Measurements from ENCODE around the gene SPDEF.

Gene SPDEF

GRCh38 chr6:34512738-34513115, 43.4 kb downstream of the SPDEF start:
- no peak overlapping the region for H3K4me3 ChIP-seq (ENCODE audit: low read depth, low read length)
- TF ChIP-seq CTCF (IDR thresholded peaks at IDR 0.05; ENCODE audit: control insufficient read depth, extremely low read depth, insufficient read depth): no peak

GRCh38 chr6:34511915-34512737, 44.0 kb downstream of the SPDEF start:
- DNase-seq (ENCODE audit: low read depth): no peak
- H3K4me3 ChIP-seq (ENCODE audit: low read depth, low read length): no peak overlapping the region
- no peak for TF ChIP-seq CTCF (IDR thresholded peaks at IDR 0.05; ENCODE audit: control insufficient read depth, extremely low read depth, insufficient read depth)

More at GRCh38 chr6:34512738-34513115, 43.4 kb downstream of the SPDEF start:
- DNase-seq (ENCODE audit: low read depth): no peak

GRCh38 chr6:34511214-34511914, 44.8 kb downstream of the SPDEF start:
- no peak for TF ChIP-seq CTCF (IDR thresholded peaks at IDR 0.05; ENCODE audit: control insufficient read depth, extremely low read depth, insufficient read depth)
- H3K4me3 ChIP-seq (ENCODE audit: low read depth, low read length): no peak overlapping the region
- no peak for DNase-seq (ENCODE audit: low read depth)

- H3K4me3 ChIP-seq (ENCODE audit: low read depth, low read length): no peak overlapping the region
- DNase-seq (ENCODE audit: low read depth): no peak
- TF ChIP-seq CTCF (IDR thresholded peaks at IDR 0.05; ENCODE audit: control insufficient read depth, extremely low read depth, insufficient read depth): no peak
These were observed 45.8 kb downstream of the SPDEF start for GRCh38 chr6:34510299-34510698.

- TF ChIP-seq CTCF (IDR thresholded peaks at IDR 0.05; ENCODE audit: control insufficient read depth, extremely low read depth, insufficient read depth): no peak
- no peak for DNase-seq (ENCODE audit: low read depth)
- H3K4me3 ChIP-seq (ENCODE audit: low read depth, low read length): no peak overlapping the region
These were observed 46.3 kb downstream of the SPDEF start for GRCh38 chr6:34509782-34510181.

- no peak overlapping the region for H3K4me3 ChIP-seq (ENCODE audit: low read depth, low read length)
- no peak for DNase-seq (ENCODE audit: low read depth)
- no peak for TF ChIP-seq CTCF (IDR thresholded peaks at IDR 0.05; ENCODE audit: control insufficient read depth, extremely low read depth, insufficient read depth)
These were observed 47.7 kb downstream of the SPDEF start for GRCh38 chr6:34508425-34508824.
